ENCODE data around the gene COX5A. TPM values are rescaled to one million over a fixed set of nuclear protein-coding genes. Genes with fewer than 3 reads are reported as not detected.

Gene COX5A
- total RNA-seq, result 229 TPM

- peak; percentile 99 for ATAC-seq
These were observed at the start of gene COX5A for GRCh38 chr15:74937590-74938371. Gene COX5A (minus strand): TSS chr15:74938073. CDS start chr15:74938014, 59 bp downstream.

GRCh38 chr15:74983725-74984231 is 45.9 kb upstream of the COX5A start:
- no peak for ATAC-seq

GRCh38 chr15:74982183-74982582 is 44.3 kb upstream of the COX5A start:
- ATAC-seq, result no peak

- ATAC-seq, result no peak
These were observed 40.6 kb upstream of the COX5A start for GRCh38 chr15:74978503-74978902.

- ATAC-seq, result no peak
These were observed 40.2 kb upstream of the COX5A start for GRCh38 chr15:74978077-74978476.

- ATAC-seq, result no peak
These were observed 39.7 kb upstream of the COX5A start for GRCh38 chr15:74977599-74977998.

- no peak for ATAC-seq
These were observed 38.3 kb upstream of the COX5A start for GRCh38 chr15:74976159-74976558.

GRCh38 chr15:74967670-74968069 is 29.8 kb upstream of the COX5A start:
- peak; percentile 59 for ATAC-seq

GRCh38 chr15:74964794-74965193 is 26.9 kb upstream of the COX5A start:
- no peak for ATAC-seq

GRCh38 chr15:74963213-74963612 is 25.3 kb upstream of the COX5A start:
- ATAC-seq, result no peak

GRCh38 chr15:74962671-74963070 is 24.8 kb upstream of the COX5A start:
- ATAC-seq, result no peak

GRCh38 chr15:74962219-74962618 is 24.3 kb upstream of the COX5A start:
- ATAC-seq, result no peak

- ATAC-seq, result no peak
These were observed 23.7 kb upstream of the COX5A start for GRCh38 chr15:74961616-74962015.

- no peak for ATAC-seq
These were observed 23.2 kb upstream of the COX5A start for GRCh38 chr15:74960995-74961588.

GRCh38 chr15:74960286-74960685 is 22.4 kb upstream of the COX5A start:
- no peak for ATAC-seq

GRCh38 chr15:74959586-74959939 is 21.7 kb upstream of the COX5A start:
- ATAC-seq, result no peak

- no peak for ATAC-seq
These were observed 21.2 kb upstream of the COX5A start for GRCh38 chr15:74958908-74959585.

- peak; percentile 37 for ATAC-seq
These were observed 20.5 kb upstream of the COX5A start for GRCh38 chr15:74958320-74958907.

- ATAC-seq, result no peak
These were observed 19.7 kb upstream of the COX5A start for GRCh38 chr15:74957476-74958035.

GRCh38 chr15:74956648-74957475 is 19.0 kb upstream of the COX5A start, which contains the start of gene RPP25:
Gene RPP25 (minus strand): TSS chr15:74956772. CDS start chr15:74956583, 189 bp downstream.
- ATAC-seq, result peak; percentile 83

GRCh38 chr15:74955796-74956647 is 18.1 kb upstream of the COX5A start:
- peak; percentile 73 for ATAC-seq

All from esophagus mucosa (tissue), 1 donor.